ENCODE results near the gene ZNF724.
"Not testable (repeated sequence)": the region's sequence is repeated elsewhere in the genome, so short reads cannot be mapped to it uniquely, and the experiment has no call there.

- not testable (repeated sequence) for TF ChIP-seq RARB (CRISPR knock-in tag; IDR thresholded peaks at IDR 0.05); ZNF70 (CRISPR knock-in tag; IDR thresholded peaks at IDR 0.05); TCF4 (CRISPR knock-in tag; IDR thresholded peaks at IDR 0.05; ENCODE audit: borderline replicate concordance); ESRRG (CRISPR knock-in tag; IDR thresholded peaks at IDR 0.05); ZNF565 (CRISPR knock-in tag; conservative IDR thresholded peaks at IDR 0.05; ENCODE audit: low read depth)
These were observed 27.9 kb upstream of the ZNF724 start for GRCh38 chr19:23278118-23278517.
